GM21529 (cell line): Measurements from ENCODE around the gene UNC45A.
"Not testable (repeated sequence)": the region's sequence is repeated elsewhere in the genome, so short reads cannot be mapped to it uniquely, and the experiment has no call there.

Source experiments
- ATAC-seq: cut with Tn5 transposase; IDR thresholded peaks from one replicate; pipeline ENCODE4 v1.9.1; 2021; ENCODE audit not compliant: unreplicated experiment

Gene UNC45A

GRCh38 chr15:90902840-90903732 is 32.0 kb upstream of the UNC45A start, which contains the start of gene MAN2A2:
Gene MAN2A2 (plus strand): TSS chr15:90903302. CDS start chr15:90904208, 906 bp downstream.
- peak; percentile 64 for ATAC-seq

DNA sequence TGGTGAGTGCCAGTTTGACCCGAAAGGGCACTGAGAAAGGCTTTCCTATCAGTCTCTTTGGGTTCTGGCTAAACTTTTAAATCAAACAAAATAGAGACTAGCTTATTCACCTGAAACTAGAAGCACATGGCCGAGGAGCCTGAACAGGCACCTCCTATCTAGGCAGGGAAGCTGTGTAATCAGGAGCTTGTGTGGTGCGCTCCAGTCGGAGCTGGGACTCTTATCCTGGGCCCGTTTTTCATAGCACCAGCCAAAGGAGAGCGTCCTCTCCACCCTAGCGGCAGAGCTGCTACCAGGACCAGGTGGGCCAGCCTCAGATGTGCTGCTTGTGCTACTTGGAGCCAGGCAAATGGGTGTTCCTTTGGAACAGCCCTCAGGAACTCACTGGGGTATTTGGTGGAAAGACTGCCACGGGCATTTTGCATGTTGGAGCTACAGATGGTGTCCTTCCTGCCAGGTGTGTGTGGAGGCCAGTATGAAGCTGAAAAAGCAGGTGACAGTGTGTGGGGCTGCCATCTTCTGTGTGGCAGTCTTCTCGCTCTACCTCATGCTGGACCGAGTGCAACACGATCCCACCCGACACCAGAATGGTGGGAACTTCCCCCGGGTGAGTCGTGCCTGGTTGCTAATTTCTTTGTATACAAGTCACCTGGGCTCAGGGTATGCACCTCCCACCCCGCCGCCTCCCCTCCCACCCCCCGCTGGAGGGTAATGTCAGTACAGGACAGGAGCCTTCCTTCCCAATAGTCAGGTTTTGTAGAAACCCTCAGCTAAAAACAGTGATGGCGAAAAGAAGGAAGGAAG is 31.1 kb upstream of the UNC45A start:
- ATAC-seq: no peak

- no peak for ATAC-seq
Measured at GRCh38 chr15:90904746-90905145, 30.3 kb upstream of the UNC45A start.

GRCh38 chr15:90905306-90906180 is 29.5 kb upstream of the UNC45A start:
- ATAC-seq: no peak

GRCh38 chr15:90906181-90906849 is 28.8 kb upstream of the UNC45A start:
- no peak for ATAC-seq

- no peak for ATAC-seq
Measured at GRCh38 chr15:90907051-90907660, 27.9 kb upstream of the UNC45A start.

DNA sequence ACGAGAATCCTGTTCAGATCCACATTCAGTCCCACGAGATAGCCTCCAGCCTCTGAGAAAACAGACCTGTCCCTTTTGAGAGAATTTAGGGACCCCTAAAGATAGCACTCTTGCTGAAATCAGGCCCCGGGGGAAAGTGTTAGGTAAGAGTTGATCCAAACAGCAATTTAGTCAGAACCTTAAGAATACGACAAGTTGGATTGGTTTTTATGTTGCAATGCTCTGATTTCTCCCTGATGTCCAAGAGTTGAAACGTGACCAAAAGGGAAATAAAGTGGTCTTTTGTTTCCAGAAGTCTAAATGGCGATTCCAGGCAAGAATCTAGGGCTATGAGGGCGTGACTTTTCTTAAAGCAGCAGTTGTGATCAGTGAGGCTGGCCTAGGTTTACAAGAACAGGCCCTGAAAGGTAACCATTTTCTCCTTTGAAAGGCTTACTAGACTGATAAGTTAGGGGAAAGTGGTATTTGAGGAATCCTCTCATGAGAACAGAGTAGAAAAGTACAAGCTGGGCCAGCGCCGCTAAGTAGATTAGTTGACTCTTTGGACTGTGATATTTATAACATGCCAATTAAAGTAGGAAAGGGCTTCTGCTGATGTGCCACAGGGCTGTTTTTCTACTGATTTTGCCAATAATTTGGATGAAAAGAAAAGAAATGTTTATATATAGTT is 27.1 kb upstream of the UNC45A start:
- ATAC-seq: no peak

GRCh38 chr15:90909449-90909848 is 25.6 kb upstream of the UNC45A start:
- ATAC-seq: not testable (repeated sequence)

DNA sequence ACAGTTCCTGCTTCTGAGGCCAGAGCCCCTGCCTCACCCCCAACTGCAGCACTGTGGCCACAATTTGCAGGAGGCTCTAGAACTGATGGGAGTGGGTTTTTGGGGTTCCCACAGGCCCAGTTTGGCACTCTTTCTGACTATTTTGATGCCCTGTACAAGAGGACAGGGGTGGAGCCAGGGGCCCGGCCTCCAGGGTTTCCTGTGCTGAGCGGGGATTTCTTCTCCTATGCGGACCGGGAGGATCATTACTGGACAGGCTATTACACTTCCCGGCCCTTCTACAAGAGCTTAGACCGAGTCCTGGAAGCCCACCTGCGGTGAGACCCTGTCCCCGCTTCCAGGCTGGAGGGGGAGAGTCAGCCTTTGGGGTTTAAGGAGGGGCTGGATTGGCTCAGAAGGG is 25.1 kb upstream of the UNC45A start:
- no peak for ATAC-seq

DNA sequence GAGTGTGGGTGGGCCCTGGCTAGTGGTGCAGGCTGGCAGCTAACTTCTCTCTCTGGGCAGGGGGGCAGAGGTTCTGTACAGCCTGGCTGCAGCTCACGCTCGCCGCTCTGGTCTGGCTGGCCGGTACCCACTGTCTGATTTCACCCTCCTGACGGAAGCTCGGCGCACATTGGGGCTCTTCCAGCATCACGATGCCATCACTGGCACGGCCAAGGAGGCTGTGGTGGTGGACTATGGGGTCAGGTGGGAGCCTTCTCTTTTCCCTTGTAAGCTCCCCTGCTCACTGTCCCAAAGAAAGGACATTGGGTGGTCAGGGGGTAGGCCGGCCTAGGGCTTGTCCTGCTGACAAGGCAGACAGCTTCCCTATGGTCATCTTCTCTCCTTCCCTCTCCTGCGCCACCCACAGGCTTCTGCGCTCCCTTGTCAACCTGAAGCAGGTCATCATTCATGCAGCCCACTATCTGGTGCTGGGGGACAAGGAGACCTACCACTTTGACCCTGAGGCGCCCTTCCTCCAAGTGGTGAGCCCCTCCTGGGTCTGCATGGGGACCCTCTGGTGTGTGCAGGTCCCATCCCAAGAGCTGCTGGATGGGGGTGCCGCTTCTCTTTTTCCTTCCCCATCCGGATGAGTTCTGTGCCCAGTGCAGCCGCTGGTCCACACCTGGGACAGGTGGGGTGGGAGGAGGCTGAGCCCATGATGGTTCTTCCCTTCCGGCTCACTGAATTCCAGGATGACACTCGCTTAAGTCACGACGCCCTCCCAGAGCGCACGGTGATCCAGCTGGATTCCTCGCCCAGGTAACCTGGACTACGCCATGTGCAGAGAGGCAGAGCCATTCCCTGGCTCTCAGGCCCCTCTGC is 24.4 kb upstream of the UNC45A start:
- no peak for ATAC-seq

GRCh38 chr15:90911302-90911623 is 23.8 kb upstream of the UNC45A start:
- ATAC-seq: no peak

GRCh38 chr15:90911906-90912769 is 22.9 kb upstream of the UNC45A start:
- ATAC-seq: no peak

GRCh38 chr15:90912770-90913075 is 22.4 kb upstream of the UNC45A start:
- no peak for ATAC-seq

DNA sequence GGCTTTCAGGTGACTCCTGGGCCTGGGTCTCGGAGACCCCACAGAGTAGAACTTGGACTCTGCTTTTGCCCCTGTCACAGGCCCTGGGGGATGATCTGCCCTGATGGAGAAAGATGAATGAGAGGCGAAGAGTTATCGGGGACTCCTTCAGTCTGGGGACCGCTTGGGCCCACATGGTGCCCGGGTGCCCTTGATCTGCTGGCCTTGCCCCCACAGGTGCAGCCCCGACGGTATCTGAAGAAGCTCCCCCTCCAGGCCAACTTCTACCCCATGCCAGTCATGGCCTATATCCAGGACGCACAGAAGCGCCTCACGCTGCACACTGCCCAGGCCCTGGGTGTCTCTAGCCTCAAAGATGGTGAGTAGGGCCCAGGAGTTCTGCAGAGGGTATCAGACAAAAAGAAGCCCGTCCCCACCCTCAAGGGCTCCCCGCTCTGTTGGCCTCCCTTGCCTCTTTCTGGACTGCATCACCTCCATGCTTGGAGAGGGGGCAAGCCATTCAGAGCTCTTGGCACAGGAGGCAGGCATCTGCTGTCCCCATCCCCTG is 21.6 kb upstream of the UNC45A start:
- ATAC-seq: no peak

DNA sequence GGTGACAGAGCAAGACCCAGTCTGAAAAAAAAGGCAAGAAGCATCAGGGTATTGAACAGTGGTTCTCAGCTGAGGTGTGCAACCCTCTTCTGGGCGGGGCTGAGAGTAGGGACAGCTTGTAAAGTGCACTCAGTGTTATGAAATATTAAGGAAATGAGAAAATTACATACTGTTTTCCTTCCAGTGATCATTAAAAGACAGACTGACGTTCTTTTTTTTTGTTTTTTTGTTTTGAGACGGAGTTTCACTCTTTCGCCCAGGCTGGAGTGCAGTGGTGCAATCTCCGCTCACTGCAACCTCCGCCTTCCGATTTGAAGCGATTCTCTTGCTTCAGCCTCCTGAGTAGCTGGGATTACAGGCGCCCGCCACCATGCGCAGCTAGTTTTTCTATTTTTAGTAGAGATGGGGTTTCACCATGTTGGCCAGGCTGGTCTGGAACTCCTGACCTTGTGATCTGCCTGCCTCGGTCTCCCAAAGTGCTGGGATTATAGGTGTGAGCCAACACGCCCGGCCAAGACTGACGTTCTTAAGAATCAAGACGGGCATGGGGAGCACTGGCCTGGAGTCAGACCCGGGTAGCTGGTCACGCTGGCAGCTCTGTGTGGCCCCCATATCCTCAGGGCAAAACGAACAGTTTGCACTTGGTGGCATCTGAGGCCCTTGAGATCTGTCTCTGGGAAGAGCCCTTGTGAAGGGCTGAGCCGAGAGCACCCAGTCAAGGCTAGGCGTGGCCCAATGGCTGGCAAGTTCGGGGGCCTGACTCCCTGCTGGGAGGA is 20.6 kb upstream of the UNC45A start:
- no peak for ATAC-seq

DNA sequence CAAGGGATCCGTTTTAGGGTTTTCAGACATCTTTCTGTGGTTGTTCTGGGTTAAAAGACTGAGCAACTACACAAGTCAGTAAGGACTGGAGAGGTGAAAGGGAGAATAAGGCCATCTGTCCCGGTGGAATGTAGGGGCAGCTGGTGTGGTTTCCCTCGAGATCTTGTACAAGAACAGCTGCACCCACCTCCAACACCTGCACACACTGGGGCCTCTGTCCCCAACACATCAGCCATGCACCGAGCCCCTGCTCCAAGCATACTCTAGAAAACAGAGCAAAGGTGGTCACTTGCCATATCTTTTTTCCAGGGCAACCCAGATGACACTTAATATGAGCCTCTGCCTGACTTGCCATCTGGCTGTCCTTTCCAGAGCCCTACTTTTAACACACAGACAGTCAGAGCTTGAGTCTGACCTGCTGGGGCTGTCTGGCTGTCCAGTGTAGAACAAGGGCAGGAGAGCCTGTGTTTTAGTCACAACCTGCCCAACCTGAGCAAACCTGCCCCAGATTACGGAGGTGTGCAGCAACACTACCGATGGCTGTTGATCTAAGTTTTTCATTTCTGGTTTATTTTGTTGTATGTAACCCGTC is 19.8 kb upstream of the UNC45A start:
- ATAC-seq: no peak
